ENCODE results near the gene RNF151.

The RNF151 gene

DNA sequence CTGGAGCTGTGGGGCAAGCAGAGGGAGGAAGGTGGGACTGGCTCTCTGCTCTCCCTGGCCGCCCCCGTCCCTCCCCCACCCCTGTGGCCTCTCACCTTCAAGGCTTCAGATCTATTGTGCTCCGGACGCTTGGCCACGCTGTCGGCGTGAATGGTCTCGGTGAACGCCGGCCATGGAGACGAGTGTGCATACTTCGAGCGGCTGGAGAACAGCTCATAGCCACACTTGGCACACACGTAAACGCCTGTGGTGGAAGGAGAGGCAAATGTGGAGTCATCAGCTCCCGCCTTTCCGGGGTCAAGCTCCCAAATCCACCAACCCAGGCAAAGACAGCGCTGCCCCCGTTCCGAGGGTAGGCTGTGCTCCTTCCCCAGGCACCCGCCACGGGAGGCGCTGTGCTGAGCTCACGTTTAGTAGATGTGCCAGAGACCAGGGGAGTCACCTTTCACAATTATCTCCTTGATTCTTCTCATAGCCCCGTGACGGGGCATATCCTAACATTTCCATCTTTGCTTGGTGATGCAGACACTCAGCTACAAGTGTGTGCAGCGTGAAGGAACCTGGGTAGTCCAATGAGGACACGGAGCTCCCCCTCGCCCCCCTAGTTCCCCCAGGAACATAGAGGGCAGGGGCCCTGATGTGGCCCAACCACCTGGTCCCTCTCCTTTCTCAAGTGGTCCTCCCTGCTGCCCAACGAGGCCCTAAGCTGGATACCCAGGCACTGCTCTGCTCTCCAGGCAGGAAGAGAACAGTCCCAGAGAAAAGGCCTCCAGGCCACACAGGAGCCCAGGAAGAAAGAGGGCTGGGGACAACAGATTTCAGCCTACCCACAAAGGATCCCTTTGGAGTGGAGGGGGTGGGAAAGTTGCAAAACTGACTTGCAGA, 25.3 kb upstream of the RNF151 start:
- Histone ChIP-seq H3K4me3 (ENCODE audit: low read length in 2 of 2) (peak overlapping the region in 1 of 2 donors; percentile 73), H3K9ac (ENCODE audit: low read depth, low read length, poor library complexity) (no peak overlapping the region), H2AFZ (ENCODE audit: low read length) (no peak overlapping the region), H3K23ac (ENCODE audit: low read depth, low read length, poor library complexity) (no peak overlapping the region), H3K27ac (replicated peaks; ENCODE audit: low read length) (no peak overlapping the region), H3K4me1 (ENCODE audit: control insufficient read depth in 2 of 2, insufficient read depth in 1 of 2, low read depth in 1 of 2, low read length in 2 of 2) (peaks cover 6 to 9% of the 10 kb centered on the region in 2 donors), H2BK15ac (ENCODE audit: low read length) (no peak overlapping the region), H3K79me1 (ENCODE audit: low read depth, low read length) (no peaks in the 10 kb centered on the region), H3K27me3 (ENCODE audit: control insufficient read depth in 3 of 3, insufficient read depth in 3 of 3, low read depth in 1 of 3, low read length in 3 of 3) (peaks cover 0 to 7% (median 0%) of the 10 kb centered on the region in 3 experiments), H4K8ac (ENCODE audit: low read depth, low read length) (no peak overlapping the region), H2BK12ac (ENCODE audit: low read length) (no peak overlapping the region), H2AK5ac (ENCODE audit: low read depth, low read length) (no peak overlapping the region), H3K14ac (ENCODE audit: low read length) (no peak overlapping the region), H2BK120ac (ENCODE audit: low read depth, low read length) (no peak overlapping the region), H3K36me3 (replicated peaks in 1 of 2; ENCODE audit: control insufficient read depth in 2 of 2, insufficient read depth in 2 of 2, low read length in 2 of 2) (peaks cover 13 to 30% of the 10 kb centered on the region in 2 donors), H3K18ac (ENCODE audit: low read length) (no peak overlapping the region), H2BK5ac (ENCODE audit: low read length) (peak overlapping the region; percentile 48), H4K91ac (ENCODE audit: low read depth, low read length, poor library complexity) (no peak overlapping the region), H3K9me3 (replicated peaks in 1 of 2; ENCODE audit: control insufficient read depth in 2 of 2, insufficient read depth in 1 of 2, low read depth in 1 of 2, low read length in 2 of 2) (no peaks in the 10 kb centered on the region), H3K4ac (ENCODE audit: low read length) (no peak overlapping the region), H3K4me2 (ENCODE audit: insufficient read depth, low read length, poor library complexity, severe bottlenecking) (no peak overlapping the region)
- no peak for DNase-seq (ENCODE audit: low spot score)
- WGBS, 2 donors (ENCODE audit: extremely low coverage in 2 of 2, insufficient read length in 2 of 2, insufficient replicate concordance in 1 of 2), result no CpG with 5 or more reads among the region's 30 CpGs

DNA sequence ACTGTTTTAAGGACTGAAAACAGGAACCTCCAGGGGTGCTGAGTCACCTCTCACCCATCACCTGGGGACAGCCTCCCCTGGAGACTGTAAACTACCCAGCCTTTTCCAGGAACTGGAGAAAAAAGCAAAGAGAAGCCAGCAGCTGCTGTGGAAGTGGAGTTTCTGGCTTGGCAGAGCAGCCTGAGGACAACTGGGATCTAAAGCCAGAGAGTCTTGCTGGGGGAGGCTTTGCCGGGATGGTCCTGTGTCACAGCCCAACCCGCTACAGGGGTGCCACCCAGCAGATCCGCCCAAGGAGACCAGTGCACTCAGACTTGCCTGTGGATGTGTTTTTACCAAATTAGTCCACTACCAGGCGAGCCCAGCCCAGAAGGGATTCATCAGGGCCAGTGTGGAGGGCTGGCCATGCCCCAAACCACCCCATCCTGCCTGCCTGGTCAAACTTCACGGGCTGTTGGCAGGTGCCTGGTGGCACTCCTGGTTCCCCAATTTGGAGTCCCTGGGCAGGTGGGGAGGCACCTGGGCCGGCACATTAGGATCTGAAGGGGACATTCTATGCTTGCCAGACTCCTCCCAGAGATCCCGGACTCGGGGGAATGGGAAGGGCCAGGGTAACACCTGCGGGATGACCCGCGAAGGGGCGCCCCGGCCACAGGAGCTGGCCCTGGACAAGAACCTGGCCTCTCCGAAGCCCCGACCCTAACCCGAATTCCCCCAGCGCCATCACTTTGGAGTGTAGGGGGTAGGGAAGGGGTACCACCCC, 24.4 kb upstream of the RNF151 start:
- H3K4ac ChIP-seq (ENCODE audit: low read length), result no peak overlapping the region
- H3K4me3 ChIP-seq (ENCODE audit: low read length in 2 of 2), result peak overlapping the region; percentile 73 to 98
- H2BK15ac ChIP-seq (ENCODE audit: low read length), result no peak overlapping the region
- peaks cover 0 to 7% (median 0%) of the 10 kb centered on the region in 3 experiments for H3K27me3 ChIP-seq (ENCODE audit: control insufficient read depth in 3 of 3, insufficient read depth in 3 of 3, low read depth in 1 of 3, low read length in 3 of 3)
- no peak overlapping the region for H2BK5ac ChIP-seq (ENCODE audit: low read length)
- H3K79me1 ChIP-seq (ENCODE audit: low read depth, low read length), result no peaks in the 10 kb centered on the region
- peak overlapping the region; percentile 96 for H2AK5ac ChIP-seq (ENCODE audit: low read depth, low read length)
- H2AFZ ChIP-seq (ENCODE audit: low read length), result peak overlapping the region; percentile 91
- H2BK120ac ChIP-seq (ENCODE audit: low read depth, low read length), result no peak overlapping the region
- DNase-seq (ENCODE audit: low spot score), result no peak
- peaks cover 6 to 9% of the 10 kb centered on the region in 2 donors for H3K4me1 ChIP-seq (ENCODE audit: control insufficient read depth in 2 of 2, insufficient read depth in 1 of 2, low read depth in 1 of 2, low read length in 2 of 2)
- WGBS, 2 donors (ENCODE audit: extremely low coverage in 2 of 2, insufficient read length in 2 of 2, insufficient replicate concordance in 1 of 2), result no CpG with 5 or more reads among the region's 17 CpGs
- no peak overlapping the region for H3K14ac ChIP-seq (ENCODE audit: low read length)
- no peak overlapping the region for H4K91ac ChIP-seq (ENCODE audit: low read depth, low read length, poor library complexity)
- peak overlapping the region; percentile 100 for H3K23ac ChIP-seq (ENCODE audit: low read depth, low read length, poor library complexity)
- no peaks in the 10 kb centered on the region for H3K9me3 ChIP-seq (replicated peaks in 1 of 2; ENCODE audit: control insufficient read depth in 2 of 2, insufficient read depth in 1 of 2, low read depth in 1 of 2, low read length in 2 of 2)
- peak overlapping the region; percentile 93 for H3K18ac ChIP-seq (ENCODE audit: low read length)
- no peak overlapping the region for H4K8ac ChIP-seq (ENCODE audit: low read depth, low read length)
- peak overlapping the region; percentile 78 for H3K4me2 ChIP-seq (ENCODE audit: insufficient read depth, low read length, poor library complexity, severe bottlenecking)
- peak overlapping the region; percentile 96 for H3K9ac ChIP-seq (ENCODE audit: low read depth, low read length, poor library complexity)
- peaks cover 13 to 26% of the 10 kb centered on the region in 2 donors for H3K36me3 ChIP-seq (replicated peaks in 1 of 2; ENCODE audit: control insufficient read depth in 2 of 2, insufficient read depth in 2 of 2, low read length in 2 of 2)
- no peak overlapping the region for H2BK12ac ChIP-seq (ENCODE audit: low read length)
- no peak overlapping the region for H3K27ac ChIP-seq (replicated peaks; ENCODE audit: low read length)

DNA sequence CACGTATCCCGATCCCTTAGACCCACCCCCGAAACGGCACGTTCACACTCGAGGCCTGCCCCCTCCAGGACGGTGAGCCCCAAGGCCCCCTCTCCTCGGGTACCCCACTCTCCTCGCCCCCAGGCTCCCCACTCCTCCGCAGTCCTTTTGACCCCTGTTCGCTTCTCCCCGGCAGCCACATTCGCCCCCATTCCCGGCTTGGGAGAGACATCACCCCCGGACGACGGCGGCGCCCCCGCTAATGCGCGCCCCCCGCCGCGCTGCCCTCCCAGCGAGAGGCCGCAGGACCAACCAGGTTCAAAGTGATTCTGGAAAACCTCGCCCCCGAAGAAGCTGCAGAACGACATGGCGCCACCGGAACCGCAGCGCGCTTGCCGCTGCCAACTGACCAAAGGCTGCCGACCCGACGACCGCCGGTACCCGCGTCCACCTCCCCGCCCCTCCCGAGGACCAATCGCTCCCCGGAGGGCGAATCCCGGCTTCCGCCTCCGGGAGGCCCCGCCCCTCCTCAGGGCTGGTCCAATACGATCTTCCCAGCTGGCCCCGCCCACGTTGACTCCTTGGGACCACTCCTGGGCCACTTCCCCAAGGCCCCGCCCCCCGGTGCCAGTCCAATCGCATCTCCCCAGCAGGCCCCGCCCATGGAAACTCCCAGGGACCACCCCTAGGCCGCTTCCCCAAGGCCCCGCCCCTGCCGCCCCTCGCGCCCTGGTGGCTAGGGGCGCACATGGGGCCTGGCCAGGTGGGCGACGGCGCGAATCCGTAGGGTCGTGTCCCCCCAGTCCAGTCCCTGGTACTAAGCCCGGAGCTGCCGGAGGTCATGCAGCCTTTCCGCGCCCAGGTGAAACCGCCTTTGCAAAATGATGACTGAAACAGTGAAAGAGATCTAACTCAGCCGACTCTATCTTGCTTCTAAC, 23.6 kb upstream of the RNF151 start, which contains the start of gene MSRB1:
MSRB1 (minus strand) TSS at position 390 of the 917 bp plus-strand sequence; CDS start at position 347, 43 bp downstream.
- H3K27ac ChIP-seq (replicated peaks; ENCODE audit: low read length), result no peak within 1 kb of the TSS
- peak within 1 kb of the TSS; percentile 73 to 98 for H3K4me3 ChIP-seq (ENCODE audit: low read length in 2 of 2)
- H4K91ac ChIP-seq (ENCODE audit: low read depth, low read length, poor library complexity), result no peak within 1 kb of the TSS
- no peak within 1 kb of the TSS for H2BK12ac ChIP-seq (ENCODE audit: low read length)
- peak within 1 kb of the TSS; percentile 96 for H2AK5ac ChIP-seq (ENCODE audit: low read depth, low read length)
- peaks cover 12 to 22% of the 10 kb centered on the region in 2 donors for H3K36me3 ChIP-seq (replicated peaks in 1 of 2; ENCODE audit: control insufficient read depth in 2 of 2, insufficient read depth in 2 of 2, low read length in 2 of 2)
- H3K18ac ChIP-seq (ENCODE audit: low read length), result peak within 1 kb of the TSS; percentile 94
- peak within 1 kb of the TSS; percentile 78 for H3K4me2 ChIP-seq (ENCODE audit: insufficient read depth, low read length, poor library complexity, severe bottlenecking)
- no peak within 1 kb of the TSS for H2BK5ac ChIP-seq (ENCODE audit: low read length)
- peak within 1 kb of the TSS; percentile 86 for H4K8ac ChIP-seq (ENCODE audit: low read depth, low read length)
- H3K14ac ChIP-seq (ENCODE audit: low read length), result peak within 1 kb of the TSS; percentile 84
- H2BK120ac ChIP-seq (ENCODE audit: low read depth, low read length), result no peak within 1 kb of the TSS
- peaks cover 0 to 7% (median 0%) of the 10 kb centered on the region in 3 experiments for H3K27me3 ChIP-seq (ENCODE audit: control insufficient read depth in 3 of 3, insufficient read depth in 3 of 3, low read depth in 1 of 3, low read length in 3 of 3)
- H3K4ac ChIP-seq (ENCODE audit: low read length), result no peak within 1 kb of the TSS
- peak within 1 kb of the TSS; percentile 96 for H3K9ac ChIP-seq (ENCODE audit: low read depth, low read length, poor library complexity)
- peak; percentile 99 for DNase-seq (ENCODE audit: low spot score)
- H3K23ac ChIP-seq (ENCODE audit: low read depth, low read length, poor library complexity), result peak within 1 kb of the TSS; percentile 100
- no peaks in the 10 kb centered on the region for H3K9me3 ChIP-seq (replicated peaks in 1 of 2; ENCODE audit: control insufficient read depth in 2 of 2, insufficient read depth in 1 of 2, low read depth in 1 of 2, low read length in 2 of 2)
- peak within 1 kb of the TSS; percentile 91 for H2BK15ac ChIP-seq (ENCODE audit: low read length)
- H3K4me1 ChIP-seq (ENCODE audit: control insufficient read depth in 2 of 2, insufficient read depth in 1 of 2, low read depth in 1 of 2, low read length in 2 of 2), result peaks cover 6 to 9% of the 10 kb centered on the region in 2 donors
- H3K79me1 ChIP-seq (ENCODE audit: low read depth, low read length), result no peaks in the 10 kb centered on the region
- no CpG with 5 or more reads among the region's 77 CpGs for WGBS, 2 donors (ENCODE audit: extremely low coverage in 2 of 2, insufficient read length in 2 of 2, insufficient replicate concordance in 1 of 2)
- H2AFZ ChIP-seq (ENCODE audit: low read length), result peak within 1 kb of the TSS; percentile 91

Measured in neuronal stem cell (in vitro differentiated cells).